HG02943 (cell line): ENCODE measurements around the gene CDIP1.

ENCODE experiments used
- ATAC-seq: cut with Tn5 transposase; IDR thresholded peaks from one replicate; pipeline ENCODE4 v1.9.1; 2021; ENCODE audit warnings: mild to moderate bottlenecking, low read depth, moderate library complexity; ENCODE audit not compliant: unreplicated experiment

The CDIP1 gene

GRCh38 chr16:4517812-4518680 lies 20.5 kb downstream of the CDIP1 start:
- ATAC-seq, result no peak

DNA sequence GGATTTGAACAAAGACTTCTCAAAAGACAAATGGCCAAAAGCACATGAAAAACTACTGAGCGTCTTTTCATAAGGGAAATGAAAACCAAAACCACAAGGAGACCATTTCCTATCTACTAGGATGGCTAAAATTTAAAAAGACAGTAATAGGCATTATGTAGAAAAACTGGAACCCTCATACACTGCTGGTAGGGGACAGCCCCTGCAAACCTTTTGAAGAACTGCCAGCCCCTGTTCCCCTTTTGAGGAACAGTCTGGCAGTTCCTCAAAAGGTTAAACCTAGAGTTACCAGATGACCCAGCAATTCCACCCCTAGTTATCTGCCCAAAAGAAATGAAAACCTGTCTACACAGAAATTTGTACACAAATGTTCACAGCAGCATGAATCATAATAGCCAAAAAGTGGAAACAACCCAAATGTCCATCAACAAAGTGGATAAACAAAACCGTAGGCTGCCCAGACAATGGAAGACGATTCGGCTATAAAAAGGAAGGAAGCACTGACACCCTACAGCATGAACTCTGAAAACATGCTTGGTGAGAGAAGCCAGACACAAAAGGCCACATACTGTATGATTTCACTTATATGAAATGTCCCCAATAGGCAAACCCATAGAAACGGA lies 22.9 kb downstream of the CDIP1 start:
- ATAC-seq, result no peak

DNA sequence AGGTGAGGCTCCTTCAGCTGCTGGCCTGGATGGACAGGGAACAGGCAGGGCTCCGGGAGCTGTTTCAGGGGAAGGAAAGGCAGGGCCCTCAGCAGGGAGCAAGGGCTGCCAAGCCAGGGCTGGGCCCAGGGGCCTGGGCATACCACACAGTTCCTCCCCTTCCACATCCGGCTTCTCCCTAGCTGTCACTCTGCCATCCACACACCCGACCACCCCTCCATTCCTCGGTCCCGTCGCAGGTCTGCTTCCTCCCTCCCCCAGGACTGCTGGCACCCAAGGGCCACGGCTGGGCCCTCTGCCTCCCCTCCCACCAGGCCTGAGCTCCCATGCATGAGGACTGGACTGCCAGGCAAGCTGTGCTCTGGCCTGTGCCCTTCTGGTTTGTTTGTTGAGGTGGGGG lies 24.0 kb downstream of the CDIP1 start:
- ATAC-seq, result no peak

- ATAC-seq, result no peak
These were observed 24.7 kb downstream of the CDIP1 start for GRCh38 chr16:4513881-4514280.

DNA sequence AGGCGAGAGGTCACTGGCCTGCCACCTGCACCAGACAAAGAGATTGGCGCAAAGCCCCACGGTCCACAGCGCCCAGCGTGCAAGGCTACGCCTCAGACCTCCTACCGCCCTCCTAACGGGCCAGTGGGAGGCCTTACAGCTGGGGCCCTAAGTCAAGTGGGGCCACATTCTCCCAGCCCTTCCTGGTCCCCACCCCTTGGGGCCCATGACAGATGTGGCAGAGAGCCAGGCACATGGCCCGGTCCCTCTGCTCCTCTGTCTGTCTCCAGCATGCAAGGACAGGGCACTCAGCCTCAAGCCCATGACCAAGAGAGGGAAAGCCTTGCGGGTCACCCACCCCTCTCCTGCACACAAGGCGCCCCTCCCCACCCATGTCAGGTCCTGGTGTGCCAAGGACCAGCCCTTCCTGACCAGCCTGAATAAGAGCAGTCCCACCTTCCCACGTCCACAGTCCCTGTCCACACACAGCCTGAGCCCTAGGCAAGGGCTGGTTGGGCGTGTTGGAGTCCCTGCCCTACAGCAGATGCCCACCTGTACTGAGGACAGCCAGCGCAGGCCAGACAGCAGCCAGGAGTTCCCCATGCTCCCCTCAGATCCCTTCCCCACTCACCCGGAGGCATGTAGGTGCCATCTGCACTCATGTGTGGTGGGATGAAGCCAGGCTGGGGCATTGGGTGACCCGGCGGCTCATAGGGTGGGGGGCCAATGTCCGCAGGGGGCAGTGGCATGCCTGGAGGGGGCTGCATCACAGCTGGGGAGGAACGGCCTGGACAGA lies 25.3 kb downstream of the CDIP1 start:
- no peak for ATAC-seq

DNA sequence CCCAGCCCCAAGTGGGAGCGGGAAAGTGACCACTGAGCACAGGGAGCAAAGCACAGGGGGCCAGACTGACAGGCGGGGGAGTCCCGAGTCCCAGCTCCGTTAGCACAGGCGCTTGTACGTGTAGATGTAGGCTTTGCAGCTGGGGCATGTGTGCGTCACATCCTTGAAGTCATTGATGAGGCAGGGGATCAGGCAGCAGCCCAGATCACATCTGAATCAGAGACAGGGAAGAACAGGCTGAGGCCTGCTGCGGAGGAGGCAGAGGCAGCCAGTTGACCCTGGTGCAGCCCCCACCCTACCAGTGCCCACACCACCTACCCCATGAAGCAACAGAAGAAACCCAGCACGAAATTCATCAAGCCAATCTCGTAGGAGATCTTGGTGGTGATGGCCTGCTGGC lies 26.1 kb downstream of the CDIP1 start:
- no peak for ATAC-seq

GRCh38 chr16:4511441-4512082 lies 27.0 kb downstream of the CDIP1 start:
- no peak for ATAC-seq

- ATAC-seq, result no peak
These were observed 27.7 kb downstream of the CDIP1 start for GRCh38 chr16:4510747-4511426.

GRCh38 chr16:4510131-4510530 lies 28.4 kb downstream of the CDIP1 start:
- ATAC-seq, result no peak

- ATAC-seq, result no peak
These were observed 29.2 kb downstream of the CDIP1 start for GRCh38 chr16:4509420-4509819.

DNA sequence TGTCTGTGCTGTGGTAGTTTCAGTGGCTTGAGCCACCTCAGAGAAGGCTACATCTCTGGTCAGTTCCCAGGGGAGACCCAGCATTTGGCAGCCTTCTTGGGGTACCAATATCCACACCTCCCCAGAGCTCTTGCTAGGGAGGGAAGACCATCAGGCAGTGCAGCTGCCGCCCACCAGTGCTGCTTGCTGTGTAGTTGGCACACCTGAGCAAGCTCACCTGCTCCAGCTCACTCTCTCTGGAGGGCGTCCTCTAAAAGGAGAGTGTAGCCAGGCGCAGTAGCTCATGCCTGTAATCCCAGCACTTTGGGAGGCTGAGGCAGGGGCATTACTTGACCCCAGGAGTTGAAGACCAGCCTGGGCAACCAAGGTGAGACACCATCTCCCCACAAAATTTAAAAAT lies 29.8 kb downstream of the CDIP1 start:
- ATAC-seq, result no peak

GRCh38 chr16:4507588-4508345 lies 30.8 kb downstream of the CDIP1 start:
- no peak for ATAC-seq

GRCh38 chr16:4506450-4506849 lies 32.1 kb downstream of the CDIP1 start:
- no peak for ATAC-seq

- no peak for ATAC-seq
These were observed 33.0 kb downstream of the CDIP1 start for GRCh38 chr16:4505356-4506147.

DNA sequence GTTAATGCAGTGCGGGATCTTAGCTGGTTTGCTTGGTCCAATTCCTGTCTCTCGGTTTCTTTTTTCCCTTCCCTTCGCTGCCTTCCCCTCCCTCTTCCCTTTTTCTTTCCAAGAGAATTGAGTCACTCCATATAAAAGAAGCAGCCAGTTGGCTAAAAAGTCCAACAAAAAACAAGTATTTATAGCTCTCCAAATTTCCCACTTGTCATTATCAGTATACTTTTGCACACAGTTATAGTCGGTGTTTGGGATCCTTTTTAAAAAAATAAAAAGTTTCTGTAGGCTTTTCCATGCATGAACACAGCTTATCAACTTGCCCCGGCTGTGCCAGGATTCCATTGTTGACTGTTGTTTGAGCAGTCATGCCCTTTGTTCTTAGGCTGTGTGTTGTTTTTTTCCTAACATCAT lies 37.5 kb downstream of the CDIP1 start:
- no peak for ATAC-seq

- ATAC-seq, result no peak
These were observed 38.3 kb downstream of the CDIP1 start for GRCh38 chr16:4500272-4500671.

DNA sequence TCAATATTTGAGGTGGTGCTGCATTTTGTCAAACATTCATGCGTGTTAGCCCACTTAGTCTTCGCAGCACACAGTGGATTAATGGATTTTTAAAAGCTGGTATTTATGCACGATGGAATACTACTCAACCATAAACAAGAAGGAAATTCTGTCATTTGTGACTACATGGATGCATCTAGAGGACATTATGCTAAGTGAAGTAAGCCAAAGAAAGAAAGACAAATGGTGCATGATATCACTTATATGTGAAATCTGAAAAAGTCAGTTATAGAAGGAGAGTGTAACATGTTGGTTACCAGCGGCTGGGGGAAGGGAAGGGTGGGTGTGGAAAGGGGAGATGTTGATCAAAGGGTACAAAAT lies 39.4 kb downstream of the CDIP1 start:
- ATAC-seq, result no peak

GRCh38 chr16:4498546-4499195 lies 39.9 kb downstream of the CDIP1 start:
- ATAC-seq, result no peak
